Right kidney (tissue), 1 donor: ENCODE data around the gene TBC1D10A.

Experiments
- DNase-seq: peaks from one replicate; pipeline ENCODE4 v3.0.0-alpha.2; 2016

TBC1D10A gene

GRCh38 chr22:30321461-30321860 is 5.3 kb downstream of the TBC1D10A start:
- DNase-seq, result no peak

DNA sequence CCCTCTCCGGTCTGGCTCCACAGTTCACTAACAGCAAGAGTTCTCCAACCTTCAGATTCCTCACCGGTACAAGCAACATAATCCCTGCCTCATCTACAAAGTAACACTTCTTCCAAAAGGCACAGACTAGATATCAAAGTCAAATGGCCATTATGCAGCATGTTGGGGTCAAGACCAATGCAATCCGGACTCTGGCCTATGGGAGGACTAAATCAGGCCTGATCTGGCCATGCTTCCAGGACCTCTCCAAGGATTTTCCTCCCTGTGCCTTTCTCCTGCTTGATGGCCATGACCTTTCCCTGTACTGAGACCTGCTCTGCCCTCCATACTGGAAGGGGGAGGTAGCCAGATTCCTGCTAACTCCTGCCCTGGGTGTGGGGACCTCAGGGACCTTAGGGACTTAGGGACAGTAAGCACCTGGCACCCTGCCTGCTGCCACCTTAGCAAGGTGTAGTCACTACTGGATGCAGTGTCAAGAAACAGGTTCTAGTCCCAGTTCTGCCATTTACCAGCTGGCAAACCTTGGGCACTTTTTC is 6.7 kb downstream of the TBC1D10A start:
- no peak for DNase-seq

- no peak for DNase-seq
Observed at GRCh38 chr22:30318799-30319419, 7.8 kb downstream of the TBC1D10A start.

DNA sequence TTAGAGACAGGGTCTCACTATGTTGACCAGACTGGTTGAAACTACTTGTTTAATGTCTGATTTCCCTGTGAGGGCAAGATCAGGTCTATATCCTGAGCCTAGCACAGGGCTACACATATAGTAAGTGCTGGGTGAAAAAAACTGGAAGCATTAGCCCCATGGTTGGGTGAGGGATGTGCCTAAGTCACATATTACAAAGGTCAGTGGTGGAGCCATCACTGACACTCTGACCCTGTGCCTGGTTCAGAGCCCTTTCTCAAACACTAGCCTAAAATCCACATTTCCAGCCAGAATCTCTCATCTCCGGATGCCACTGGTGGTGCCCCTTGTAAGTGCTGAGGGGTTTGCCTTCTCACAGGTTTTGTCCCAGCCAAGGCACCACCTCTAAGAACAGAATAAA is 9.0 kb downstream of the TBC1D10A start:
- DNase-seq, result no peak

DNA sequence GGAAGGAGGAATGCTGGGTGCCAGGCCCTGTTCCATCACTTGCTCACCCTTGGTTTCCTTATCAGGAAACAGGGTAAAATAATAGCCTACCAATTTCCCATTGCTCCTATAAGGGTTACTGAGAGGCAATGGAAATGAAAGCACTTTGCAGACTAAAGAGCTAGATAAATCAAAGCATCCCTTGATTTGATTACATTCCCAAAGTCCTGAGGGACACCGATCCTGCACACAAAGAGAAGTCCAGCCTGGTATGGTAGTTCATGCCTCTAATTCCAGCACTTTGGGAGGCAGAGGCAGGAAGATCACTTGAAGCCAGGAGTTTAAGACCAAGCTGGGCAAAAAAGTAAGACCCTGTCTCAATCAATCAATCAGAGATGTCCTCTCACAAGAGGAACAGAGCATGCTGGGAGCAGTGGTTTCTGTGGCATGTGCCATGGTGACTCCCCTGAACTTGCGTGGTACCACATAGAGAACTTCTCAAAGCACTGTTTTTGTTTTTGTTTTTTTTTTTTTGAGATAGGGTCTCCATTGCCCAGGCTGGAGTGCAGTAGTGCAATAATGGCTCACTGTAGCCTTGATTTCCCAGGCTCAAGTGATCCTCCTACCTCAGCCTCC is 10.7 kb downstream of the TBC1D10A start:
- no peak for DNase-seq

GRCh38 chr22:30314915-30315314 is 11.8 kb downstream of the TBC1D10A start:
- no peak for DNase-seq

DNA sequence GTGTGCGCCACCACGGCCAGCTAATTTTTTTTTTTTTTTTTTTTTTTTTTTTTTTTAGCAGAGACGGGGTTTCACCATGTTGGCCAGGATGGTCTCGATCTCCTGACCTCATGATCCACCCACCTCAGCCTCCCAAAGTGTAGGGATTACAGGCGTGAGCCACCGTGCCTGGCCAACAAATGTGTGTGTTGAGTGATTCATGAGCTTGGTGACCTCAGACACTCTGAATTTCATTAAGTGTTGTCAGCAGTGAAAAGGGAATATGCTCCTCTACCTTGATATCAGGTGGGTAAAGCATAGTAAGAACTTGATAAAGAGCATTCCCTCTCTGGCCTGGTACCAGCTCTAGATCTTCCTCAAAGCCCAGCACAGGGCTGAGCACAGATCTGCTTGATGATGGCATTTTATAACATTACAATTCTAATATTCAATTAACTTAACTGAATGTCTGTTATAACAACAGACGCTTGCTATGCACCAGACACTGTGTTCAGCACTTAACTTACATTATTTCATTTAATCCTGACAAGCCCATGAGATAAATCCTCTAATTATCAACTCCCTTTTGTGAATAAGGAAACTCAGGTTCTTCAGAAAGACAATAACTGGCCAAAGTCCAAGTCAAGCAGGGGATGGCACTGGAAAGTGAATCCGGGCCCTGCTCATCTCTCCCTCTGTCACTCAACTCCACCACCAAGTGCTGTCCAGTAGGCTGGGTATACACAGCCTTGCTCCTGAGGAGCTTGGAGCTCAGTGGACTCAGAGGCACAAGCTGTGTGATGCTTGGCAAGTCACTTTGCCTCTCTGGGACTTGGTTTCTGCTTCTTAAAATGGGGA is 13.0 kb downstream of the TBC1D10A start:
- no peak for DNase-seq

GRCh38 chr22:30312053-30312452 is 14.7 kb downstream of the TBC1D10A start:
- DNase-seq, result no peak

- DNase-seq, result peak; percentile 67
Observed at GRCh38 chr22:30310881-30311771, 15.6 kb downstream of the TBC1D10A start.

GRCh38 chr22:30309951-30310741 is 16.6 kb downstream of the TBC1D10A start:
- no peak for DNase-seq

DNA sequence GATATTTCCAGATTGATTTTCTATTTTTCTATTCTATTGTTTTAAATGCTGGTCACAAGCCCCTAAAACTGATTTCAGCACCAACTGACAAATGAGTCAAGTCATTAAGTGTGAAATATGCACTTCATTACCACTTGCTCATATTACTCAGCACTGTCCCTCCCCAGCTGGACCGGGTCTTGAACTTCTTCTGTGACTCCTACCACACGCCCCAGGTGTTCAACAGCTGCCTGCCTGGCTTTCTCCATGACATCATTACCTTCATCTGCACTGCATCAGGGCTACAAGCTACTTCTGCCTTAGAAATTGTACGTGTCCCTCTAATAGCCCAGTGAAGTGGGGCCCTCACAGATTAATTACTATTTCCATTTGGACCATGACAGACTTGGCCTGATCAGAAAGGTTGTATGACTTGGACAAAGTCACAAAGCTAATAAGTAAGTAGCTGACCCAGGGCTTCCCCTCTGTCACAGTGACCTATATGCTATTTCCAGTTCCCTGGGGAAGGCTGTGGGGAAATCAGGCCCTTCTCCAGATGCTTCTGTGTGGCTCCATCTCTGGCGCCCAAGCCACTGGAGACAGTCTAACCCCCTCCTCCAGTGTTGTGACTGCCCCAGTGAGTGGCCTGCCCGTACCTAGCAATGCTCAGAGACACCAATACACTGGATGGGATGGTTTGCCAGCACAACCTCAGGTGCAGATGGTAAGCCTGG is 18.1 kb downstream of the TBC1D10A start:
- no peak for DNase-seq

- no peak for DNase-seq
Observed at GRCh38 chr22:30308093-30308492, 18.6 kb downstream of the TBC1D10A start.

GRCh38 chr22:30307041-30307574 is 19.6 kb downstream of the TBC1D10A start:
- DNase-seq, result no peak

- no peak for DNase-seq
Observed at GRCh38 chr22:30306627-30307011, 20.1 kb downstream of the TBC1D10A start.

DNA sequence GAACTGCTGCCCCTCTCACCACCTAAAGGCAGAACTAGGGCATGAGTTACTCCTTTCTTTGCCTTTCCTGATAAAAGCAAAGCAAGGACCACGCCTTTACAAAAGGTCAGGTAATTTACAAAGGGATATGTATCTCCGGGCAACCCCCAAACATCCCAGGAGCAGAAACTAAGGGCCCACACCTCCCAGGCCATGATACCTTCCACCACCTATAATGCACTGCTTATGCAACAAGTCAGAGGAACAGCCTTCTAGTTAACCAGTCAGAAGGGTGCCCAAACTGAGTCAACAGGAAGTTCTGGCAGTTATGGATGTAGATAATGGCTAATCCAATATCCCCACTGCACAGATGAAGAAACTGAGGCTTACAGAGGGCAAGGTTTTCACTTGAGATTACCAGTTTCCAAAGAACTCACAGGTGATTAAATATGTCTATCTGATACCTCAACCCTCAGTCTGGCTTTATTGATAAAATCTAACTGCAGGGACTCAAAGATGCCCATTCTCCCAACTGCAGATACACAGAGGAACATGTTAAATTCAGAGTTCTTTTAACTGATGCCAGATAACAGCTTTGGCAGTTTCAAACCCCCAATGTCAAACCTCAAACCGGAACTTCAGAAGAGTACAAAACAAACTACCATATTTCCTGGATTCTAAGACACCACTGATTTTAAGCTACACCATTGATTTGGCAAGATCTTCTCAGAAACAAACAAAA is 20.7 kb downstream of the TBC1D10A start:
- no peak for DNase-seq

DNA sequence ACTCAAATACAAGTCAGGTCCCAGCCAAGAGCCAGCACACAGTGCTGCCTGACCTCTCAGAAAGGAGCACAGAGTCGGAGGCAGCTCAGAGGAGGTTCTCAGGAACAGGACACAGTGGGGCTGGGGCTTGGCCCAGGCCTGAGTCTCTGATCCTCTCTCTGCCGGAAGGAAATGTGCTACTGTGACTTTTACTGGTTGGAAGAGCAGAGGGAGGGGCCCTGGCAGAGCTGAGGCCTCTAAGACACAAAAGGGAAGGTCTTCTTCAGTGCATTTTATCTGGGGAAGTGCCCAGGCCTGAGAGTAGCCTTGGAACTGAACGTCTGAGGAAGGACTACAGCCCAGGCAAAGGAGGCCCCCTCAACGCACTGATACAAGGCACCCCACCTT is 21.2 kb downstream of the TBC1D10A start:
- no peak for DNase-seq

GRCh38 chr22:30304495-30305244 is 22.1 kb downstream of the TBC1D10A start:
- DNase-seq, result no peak

DNA sequence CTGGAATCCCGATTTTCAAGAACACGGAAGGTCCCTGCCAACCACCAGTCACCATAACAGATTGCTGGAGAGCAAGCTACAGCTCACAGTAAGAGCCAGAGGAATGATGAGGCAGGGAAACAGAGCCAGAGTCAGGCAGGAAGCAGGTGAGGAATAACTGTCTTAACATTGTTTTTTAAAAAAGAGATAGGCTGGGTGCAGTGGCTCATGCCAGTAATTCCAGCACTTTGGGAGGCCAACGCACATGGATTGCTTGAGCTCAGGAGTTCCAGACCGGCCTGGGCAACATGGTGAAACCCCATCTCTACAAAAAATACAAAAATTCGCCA is 24.0 kb downstream of the TBC1D10A start:
- no peak for DNase-seq
